Karpas-422 (cell line): ENCODE results near the gene GGT1. TPM values are rescaled to one million over a fixed set of nuclear protein-coding genes. Genes with fewer than 3 reads are reported as not detected.
"Not testable (repeated sequence)": the region's sequence is repeated elsewhere in the genome, so short reads cannot be mapped to it uniquely, and the experiment has no call there.

ENCODE experiments used
- DNase-seq: peaks from one replicate; pipeline ENCODE4 v3.0.0-alpha.2; 2015
- H2AFZ ChIP-seq: fragments of 200-600 bp; sonication (generic); 2 replicates; pipeline ENCODE4 v1.6.1; 2014; ENCODE audit warnings: antibody characterized with exemption, low read length, mixed read lengths
- H3K27ac ChIP-seq: fragments of 200-600 bp; sonication (generic); 2 replicates; pipeline ENCODE4 v1.5.1; 2014; ENCODE audit warnings: mild to moderate bottlenecking, low read length, moderate library complexity
- H3K27me3 ChIP-seq: fragments of 200-600 bp; sonication (generic); 2 replicates; pipeline ENCODE4 v1.6.1; 2014; ENCODE audit warnings: low read length, mixed read lengths
- H3K36me3 ChIP-seq: fragments of 200-600 bp; sonication (generic); 2 replicates; pipeline ENCODE4 v1.6.1; 2014; ENCODE audit warnings: low read length, mixed read lengths; ENCODE audit not compliant: insufficient read depth
- H3K4me1 ChIP-seq: fragments of 200-600 bp; sonication (generic); 2 replicates; pipeline ENCODE4 v1.6.1; 2014; ENCODE audit warnings: mild to moderate bottlenecking, low read length, mixed read lengths
- H3K4me2 ChIP-seq: fragments of 200-600 bp; sonication (generic); 2 replicates; pipeline ENCODE4 v1.6.1; 2014; ENCODE audit warnings: low read length, low read depth, mild to moderate bottlenecking; ENCODE audit not compliant: poor library complexity, severe bottlenecking
- H3K4me3 ChIP-seq: fragments of 200-600 bp; sonication (generic); 2 replicates; pipeline ENCODE4 v1.5.1; 2014; ENCODE audit warnings: mild to moderate bottlenecking, antibody characterized with exemption, low read length, mixed read lengths
- H3K79me2 ChIP-seq: fragments of 200-600 bp; sonication (generic); 2 replicates; pipeline ENCODE4 v1.6.1; 2014; ENCODE audit warnings: mild to moderate bottlenecking, low read length, mixed read lengths
- H3K9ac ChIP-seq: fragments of 200-600 bp; sonication (generic); 2 replicates; pipeline ENCODE4 v1.6.0; 2014; ENCODE audit warnings: low read length
- H3K9me2 ChIP-seq: fragments of 200-600 bp; sonication (generic), shearing (Covaris generic); replicated peaks from 2 replicates; pipeline ENCODE4 v1.6.0; 2014; ENCODE audit warnings: mild to moderate bottlenecking, low read length, moderate library complexity; ENCODE audit not compliant: insufficient read depth
- H3K9me3 ChIP-seq: fragments of 300-700, 200-600 bp; sonication (generic); 2 replicates; pipeline ENCODE4 v1.6.1; 2014; ENCODE audit warnings: low read length, mixed read lengths
- H4K20me1 ChIP-seq: fragments of 200-600 bp; sonication (generic); 2 replicates; pipeline ENCODE4 v1.6.1; 2014; ENCODE audit warnings: mild to moderate bottlenecking, antibody characterized with exemption, low read length, low read depth; ENCODE audit not compliant: insufficient read depth
- total RNA-seq: library from RNA; depleted of rRNA; stranded (reverse); fragments of >200 nt; shearing (Covaris generic); gene quantifications from 2 replicates; pipeline ENCODE4 v1.2.3, GENCODE V29; 2014; ENCODE audit warnings: low replicate concordance

GGT1 gene
- total RNA-seq, 1 experiment from 2014 or later = 28.6 TPM

- not testable (repeated sequence) for H4K20me1 ChIP-seq, H3K27me3 ChIP-seq, H3K9me2 ChIP-seq, H3K36me3 ChIP-seq, H3K79me2 ChIP-seq, H3K4me3 ChIP-seq, H3K9me3 ChIP-seq
- Histone ChIP-seq H3K4me1 (peaks cover 22% of the 10 kb centered on the region), H3K4me2 (peak overlapping the region; percentile 44), H3K27ac (peak overlapping the region; percentile 63), H2AFZ (peak overlapping the region; percentile 71; the same call in 1 of the 2 replicates), H3K9ac (peak overlapping the region; percentile 33; the same call in 1 of the 2 replicates)
- peak; percentile 41 for DNase-seq
Observed at GRCh38 chr22:24630812-24631427, 27.9 kb downstream of the GGT1 start.

- H3K9me3 ChIP-seq, H3K79me2 ChIP-seq, DNase-seq, H3K36me3 ChIP-seq, H3K4me3 ChIP-seq, H4K20me1 ChIP-seq, H3K9me2 ChIP-seq, H3K27me3 ChIP-seq: not testable (repeated sequence)
- Histone ChIP-seq H3K4me2 (peak overlapping the region; percentile 44), H3K9ac (peak overlapping the region; percentile 33; the same call in 1 of the 2 replicates), H3K4me1 (peaks cover 22% of the 10 kb centered on the region), H2AFZ (peak overlapping the region; percentile 71; the same call in 1 of the 2 replicates), H3K27ac (peak overlapping the region; percentile 63)
Observed at GRCh38 chr22:24631430-24632122, 28.6 kb downstream of the GGT1 start.

- not testable (repeated sequence) for H3K9me3 ChIP-seq, H3K79me2 ChIP-seq, H3K27me3 ChIP-seq, H2AFZ ChIP-seq, DNase-seq, H3K9ac ChIP-seq, H3K36me3 ChIP-seq, H3K9me2 ChIP-seq, H4K20me1 ChIP-seq, H3K27ac ChIP-seq, H3K4me3 ChIP-seq, H3K4me2 ChIP-seq
- peaks cover 22% of the 10 kb centered on the region for H3K4me1 ChIP-seq
Observed at GRCh38 chr22:24632642-24633041, 29.6 kb downstream of the GGT1 start.

GRCh38 chr22:24633231-24634023 is 30.4 kb downstream of the GGT1 start:
- not testable (repeated sequence) for H3K9me3 ChIP-seq, H2AFZ ChIP-seq, H3K4me3 ChIP-seq, H3K9ac ChIP-seq, H3K4me2 ChIP-seq, H3K27me3 ChIP-seq, H4K20me1 ChIP-seq, H3K9me2 ChIP-seq, H3K36me3 ChIP-seq, H3K27ac ChIP-seq, H3K79me2 ChIP-seq, DNase-seq
- H3K4me1 ChIP-seq = peaks cover 22% of the 10 kb centered on the region

- H3K4me1 ChIP-seq = peaks cover 22% of the 10 kb centered on the region
- not testable (repeated sequence) for H3K79me2 ChIP-seq, H3K4me3 ChIP-seq, H3K9me2 ChIP-seq, H3K4me2 ChIP-seq, DNase-seq, H2AFZ ChIP-seq, H3K27me3 ChIP-seq, H4K20me1 ChIP-seq, H3K9me3 ChIP-seq, H3K9ac ChIP-seq, H3K36me3 ChIP-seq, H3K27ac ChIP-seq
Observed at GRCh38 chr22:24634776-24635389, 31.9 kb downstream of the GGT1 start.

GRCh38 chr22:24636513-24636912 is 33.5 kb downstream of the GGT1 start:
- H3K79me2 ChIP-seq, DNase-seq, H2AFZ ChIP-seq, H3K27me3 ChIP-seq, H3K36me3 ChIP-seq, H3K9me2 ChIP-seq, H3K4me3 ChIP-seq, H3K4me1 ChIP-seq, H3K27ac ChIP-seq, H3K9ac ChIP-seq, H3K4me2 ChIP-seq, H3K9me3 ChIP-seq, H4K20me1 ChIP-seq: not testable (repeated sequence)

- H3K9me3 ChIP-seq, H3K79me2 ChIP-seq, H3K9me2 ChIP-seq, H3K9ac ChIP-seq, DNase-seq, H3K27ac ChIP-seq, H4K20me1 ChIP-seq, H3K36me3 ChIP-seq, H3K4me2 ChIP-seq, H3K4me3 ChIP-seq, H3K27me3 ChIP-seq, H3K4me1 ChIP-seq, H2AFZ ChIP-seq: not testable (repeated sequence)
Observed at GRCh38 chr22:24642307-24642706, 39.3 kb downstream of the GGT1 start.

- not testable (repeated sequence) for H3K36me3 ChIP-seq, H2AFZ ChIP-seq, H3K9ac ChIP-seq, H3K4me3 ChIP-seq, H3K27me3 ChIP-seq, H4K20me1 ChIP-seq, H3K9me2 ChIP-seq, H3K9me3 ChIP-seq, DNase-seq, H3K27ac ChIP-seq, H3K79me2 ChIP-seq, H3K4me1 ChIP-seq, H3K4me2 ChIP-seq
Observed at GRCh38 chr22:24644409-24644808, 41.4 kb downstream of the GGT1 start.
